Nephron (organoid): ENCODE data around the gene CD151.
A peak's percentile ranks its signal among the peaks of the same experiment; 100 is the strongest.

Source experiments
- H3K27ac Mint-ChIP-seq, 3 experiments: 2 replicates each; pipeline ENCODE4 v1.8.0; 2020; ENCODE audit warnings: mixed read lengths in 3 of 3, mild to moderate bottlenecking in 2 of 3, moderate library complexity in 1 of 3
- H3K27me3 Mint-ChIP-seq: 2 replicates; pipeline ENCODE4 v1.8.0; 2021; ENCODE audit warnings: low read depth, mild to moderate bottlenecking, moderate library complexity, mixed read lengths
- H3K36me3 Mint-ChIP-seq: 2 replicates; pipeline ENCODE4 v1.8.0; 2020; ENCODE audit warnings: low read depth, mixed read lengths
- H3K4me1 Mint-ChIP-seq: 2 replicates; pipeline ENCODE4 v1.8.0; 2020; ENCODE audit warnings: mixed read lengths
- H3K4me3 Mint-ChIP-seq, 3 experiments: 2 replicates each; pipeline ENCODE4 v1.8.0; 2020; ENCODE audit warnings: mild to moderate bottlenecking in 3 of 3, mixed read lengths in 3 of 3, moderate library complexity in 2 of 3
- H3K9me3 Mint-ChIP-seq: 2 replicates; pipeline ENCODE4 v1.8.0; 2020; ENCODE audit warnings: mixed read lengths
- CTCF ChIP-seq, 3 experiments: fragments of 200-600 bp; sonication (generic); IDR thresholded peaks; one replicate each; pipeline ENCODE4 v1.5.0; 2021; ENCODE audit warnings: antibody characterized with exemption in 3 of 3; ENCODE audit not compliant: unreplicated experiment in 3 of 3

The CD151 gene

GRCh38 chr11:871472-871871 is 38.7 kb downstream of the CD151 start:
- H3K27ac Mint-ChIP-seq, result no peak overlapping the region
- H3K27me3 Mint-ChIP-seq, result no peaks in the 10 kb centered on the region
- H3K4me3 Mint-ChIP-seq, result no peak overlapping the region
- no peak for TF ChIP-seq CTCF (IDR thresholded peaks at IDR 0.05; ENCODE audit: unreplicated experiment in 3 of 3)
- peaks cover 18% of the 10 kb centered on the region for H3K36me3 Mint-ChIP-seq
- H3K4me1 Mint-ChIP-seq, result peaks cover 21% of the 10 kb centered on the region
- H3K9me3 Mint-ChIP-seq, result no peaks in the 10 kb centered on the region

- Mint-ChIP-seq H3K27ac (no peak overlapping the region), H3K27me3 (no peaks in the 10 kb centered on the region), H3K4me1 (peaks cover 21% of the 10 kb centered on the region), H3K36me3 (peaks cover 23% of the 10 kb centered on the region), H3K9me3 (no peaks in the 10 kb centered on the region), H3K4me3 (no peak overlapping the region)
- no peak for TF ChIP-seq CTCF (IDR thresholded peaks at IDR 0.05; ENCODE audit: unreplicated experiment in 3 of 3)
Observed at GRCh38 chr11:872799-873198, 40.0 kb downstream of the CD151 start.

- Mint-ChIP-seq H3K4me3 (peak overlapping the region in 2 of 3 experiments; percentile 22 to 45), H3K9me3 (no peaks in the 10 kb centered on the region), H3K4me1 (peaks cover 21% of the 10 kb centered on the region), H3K27ac (peak overlapping the region; percentile 82 to 95 (median 90)), H3K27me3 (no peaks in the 10 kb centered on the region), H3K36me3 (peaks cover 25% of the 10 kb centered on the region)
- TF ChIP-seq CTCF (IDR thresholded peaks at IDR 0.05; ENCODE audit: unreplicated experiment in 3 of 3), result no peak
Observed at GRCh38 chr11:873706-874105, 41.0 kb downstream of the CD151 start.

GRCh38 chr11:875203-875602 is 42.5 kb downstream of the CD151 start:
- H3K9me3 Mint-ChIP-seq, result no peaks in the 10 kb centered on the region
- H3K27me3 Mint-ChIP-seq, result no peaks in the 10 kb centered on the region
- H3K4me3 Mint-ChIP-seq, result no peak overlapping the region
- TF ChIP-seq CTCF (IDR thresholded peaks at IDR 0.05; ENCODE audit: unreplicated experiment in 3 of 3), result no peak
- peak overlapping the region in 2 of 3 experiments; percentile 7 to 39 for H3K27ac Mint-ChIP-seq
- H3K4me1 Mint-ChIP-seq, result peaks cover 21% of the 10 kb centered on the region
- peaks cover 31% of the 10 kb centered on the region for H3K36me3 Mint-ChIP-seq

GRCh38 chr11:875769-876301 is 43.1 kb downstream of the CD151 start:
- Mint-ChIP-seq H3K4me1 (peaks cover 21% of the 10 kb centered on the region), H3K27ac (peak overlapping the region in 2 of 3 experiments; percentile 7 to 39), H3K4me3 (no peak overlapping the region), H3K36me3 (peaks cover 36% of the 10 kb centered on the region), H3K27me3 (no peaks in the 10 kb centered on the region), H3K9me3 (no peaks in the 10 kb centered on the region)
- no peak for TF ChIP-seq CTCF (IDR thresholded peaks at IDR 0.05; ENCODE audit: unreplicated experiment in 3 of 3)

- Mint-ChIP-seq H3K27me3 (no peaks in the 10 kb centered on the region), H3K27ac (no peak overlapping the region), H3K4me3 (no peak overlapping the region), H3K4me1 (peaks cover 21% of the 10 kb centered on the region), H3K36me3 (peaks cover 39% of the 10 kb centered on the region), H3K9me3 (no peaks in the 10 kb centered on the region)
- no peak for TF ChIP-seq CTCF (IDR thresholded peaks at IDR 0.05; ENCODE audit: unreplicated experiment in 3 of 3)
Observed at GRCh38 chr11:876545-876944, 43.8 kb downstream of the CD151 start.
